Sigmoid colon (tissue), 4 donors: ENCODE results near the gene OR5P2.

Experiments
- EP300 ChIP-seq, 4 donors: sonication (generic); formaldehyde crosslinking; IDR thresholded peaks; one replicate each; pipeline ENCODE4 v1.6.1; 2017; ENCODE audit warnings: antibody characterized with exemption in 4 of 4
- TF ChIP-seq, protein P1 (sequence below), 4 experiments: fragments of 450-650 bp in 3 of 4; fragments of 200-600 bp in 1 of 4; IDR thresholded peaks; one replicate each; pipeline ENCODE4 v1.5.1; 2016 to 2019; ENCODE audit warnings: antibody characterized with exemption in 4 of 4, mild to moderate bottlenecking in 3 of 4, moderate library complexity in 2 of 4

DNA sequence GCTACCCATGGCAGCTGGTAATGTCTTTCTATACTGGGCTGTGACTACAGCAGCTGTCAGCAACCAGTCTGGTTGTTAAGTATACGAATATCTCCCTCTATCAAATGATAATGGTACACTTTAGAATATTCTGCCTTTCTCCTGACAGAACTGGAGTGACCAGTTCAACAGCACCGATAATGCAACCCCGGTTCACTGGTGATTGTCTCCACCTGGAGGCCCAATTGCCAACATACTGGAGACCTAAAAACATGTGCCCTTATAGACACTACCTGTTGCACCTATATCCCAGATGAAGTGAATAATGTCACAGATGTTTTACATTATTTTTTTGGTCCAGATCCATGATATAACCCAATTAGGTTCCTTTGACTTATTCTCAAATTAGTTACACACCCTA is 21.1 kb downstream of the OR5P2 start:
- TF ChIP-seq, protein P1, sequence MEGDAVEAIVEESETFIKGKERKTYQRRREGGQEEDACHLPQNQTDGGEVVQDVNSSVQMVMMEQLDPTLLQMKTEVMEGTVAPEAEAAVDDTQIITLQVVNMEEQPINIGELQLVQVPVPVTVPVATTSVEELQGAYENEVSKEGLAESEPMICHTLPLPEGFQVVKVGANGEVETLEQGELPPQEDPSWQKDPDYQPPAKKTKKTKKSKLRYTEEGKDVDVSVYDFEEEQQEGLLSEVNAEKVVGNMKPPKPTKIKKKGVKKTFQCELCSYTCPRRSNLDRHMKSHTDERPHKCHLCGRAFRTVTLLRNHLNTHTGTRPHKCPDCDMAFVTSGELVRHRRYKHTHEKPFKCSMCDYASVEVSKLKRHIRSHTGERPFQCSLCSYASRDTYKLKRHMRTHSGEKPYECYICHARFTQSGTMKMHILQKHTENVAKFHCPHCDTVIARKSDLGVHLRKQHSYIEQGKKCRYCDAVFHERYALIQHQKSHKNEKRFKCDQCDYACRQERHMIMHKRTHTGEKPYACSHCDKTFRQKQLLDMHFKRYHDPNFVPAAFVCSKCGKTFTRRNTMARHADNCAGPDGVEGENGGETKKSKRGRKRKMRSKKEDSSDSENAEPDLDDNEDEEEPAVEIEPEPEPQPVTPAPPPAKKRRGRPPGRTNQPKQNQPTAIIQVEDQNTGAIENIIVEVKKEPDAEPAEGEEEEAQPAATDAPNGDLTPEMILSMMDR (IDR thresholded peaks at IDR 0.05), result no peak
- TF ChIP-seq EP300 (IDR thresholded peaks at IDR 0.05), result no peak
